IMR-90 (cell line): Measurements from ENCODE around the gene STX8. TPM values are rescaled to one million over a fixed set of nuclear protein-coding genes. Genes with fewer than 3 reads are reported as not detected.

Experiments
- ATAC-seq: fragments of 200-7000 bp; cut with Tn5 transposase; 2 replicates; pipeline ENCODE4 v1.9.1; 2020; ENCODE audit warnings: low read depth, mild to moderate bottlenecking, moderate library complexity
- BruUV-seq: library from RNA; stranded (reverse); fragments of 400-500 nt; replicated peaks from 2 replicates; lab custom pipeline; 2021; lab: Mats Ljungman, UMichigan
- CTCF ChIA-PET: fragments of 300-600 bp; formaldehyde crosslinking; extraction: SDS; loops from one replicate; lab custom pipeline; 2021; ENCODE audit warnings: antibody characterized with exemption; lab: Yijun Ruan, JAX
- POLR2A ChIA-PET: fragments of 300-600 bp; sonication (Branson Sonifier 250); formaldehyde crosslinking; loops from one replicate; lab custom pipeline; 2022; ENCODE audit warnings: antibody characterized with exemption; ENCODE audit not compliant: unreplicated experiment; lab: Charles Lee
- DNase-seq: peaks from one replicate; pipeline ENCODE4 v3.0.0; 2013
- H2AFZ ChIP-seq: replicated peaks from 2 replicates; pipeline ENCODE3; 2013; ENCODE audit warnings: low read length, mild to moderate bottlenecking; ENCODE audit not compliant: poor library complexity
- H2AK5ac ChIP-seq: 2 replicates; pipeline ENCODE4 v1.6.1; 2013; ENCODE audit warnings: low read depth, low read length, inconsistent platforms
- H2AK9ac ChIP-seq: replicated peaks from 2 replicates; pipeline ENCODE3; 2013; ENCODE audit warnings: mild to moderate bottlenecking, low read depth, low read length, moderate library complexity; ENCODE audit not compliant: poor library complexity
- H2BK120ac ChIP-seq: 2 replicates; pipeline ENCODE4 v1.6.1; 2013; ENCODE audit warnings: low read depth, low read length, inconsistent platforms
- H2BK15ac ChIP-seq: 3 replicates; pipeline ENCODE4 v1.6.1; 2013; ENCODE audit warnings: low read depth, low read length, inconsistent platforms
- H2BK20ac ChIP-seq: 2 replicates; pipeline ENCODE4 v1.6.1; 2013; ENCODE audit warnings: low read depth, mild to moderate bottlenecking, inconsistent platforms, low read length, moderate library complexity
- H2BK5ac ChIP-seq: 2 replicates; pipeline ENCODE4 v1.6.1; 2013; ENCODE audit warnings: mild to moderate bottlenecking, low read depth, low read length, inconsistent platforms; ENCODE audit not compliant: poor library complexity, severe bottlenecking
- H3K14ac ChIP-seq: replicated peaks from 2 replicates; pipeline ENCODE4 v1.6.1; 2013; ENCODE audit warnings: low read depth, low read length, inconsistent platforms
- H3K18ac ChIP-seq: 2 replicates; pipeline ENCODE4 v1.6.1; 2013; ENCODE audit warnings: low read depth, low read length, control low read depth
- H3K23ac ChIP-seq: 2 replicates; pipeline ENCODE4 v1.6.1; 2013; ENCODE audit warnings: low read depth, low read length, inconsistent platforms
- H3K27ac ChIP-seq: 2 replicates; pipeline ENCODE4 v1.5.1; 2013; ENCODE audit warnings: mild to moderate bottlenecking, control low read depth, low read length; ENCODE audit not compliant: insufficient read depth
- H3K27me3 ChIP-seq: 2 replicates; pipeline ENCODE4 v1.6.1; 2013; ENCODE audit warnings: low read length; ENCODE audit not compliant: control insufficient read depth, insufficient read depth
- H3K36me3 ChIP-seq: 2 replicates; pipeline ENCODE4 v1.6.1; 2013; ENCODE audit warnings: low read length, mixed read lengths; ENCODE audit not compliant: control insufficient read depth, insufficient read depth
- H3K4ac ChIP-seq: 2 replicates; pipeline ENCODE4 v1.6.1; 2013; ENCODE audit warnings: low read depth, low read length, inconsistent platforms
- H3K4me1 ChIP-seq: 2 replicates; pipeline ENCODE4 v1.6.1; 2013; ENCODE audit warnings: low read length, mixed read lengths; ENCODE audit not compliant: control insufficient read depth, insufficient read depth
- H3K4me2 ChIP-seq: 2 replicates; pipeline ENCODE4 v1.6.1; 2013; ENCODE audit warnings: low read depth, mild to moderate bottlenecking, control low read depth, low read length, moderate library complexity
- H3K4me3 ChIP-seq: 2 replicates; pipeline ENCODE4 v1.5.1; 2013; ENCODE audit warnings: low read depth, mild to moderate bottlenecking, control low read depth, low read length, moderate library complexity; ENCODE audit not compliant: insufficient read depth
- H3K56ac ChIP-seq: 2 replicates; pipeline ENCODE4 v1.6.1; 2013; ENCODE audit warnings: low read length, inconsistent platforms; ENCODE audit not compliant: insufficient read depth; ENCODE audit errors: extremely low read depth
- H3K79me1 ChIP-seq, 2 experiments: 2 replicates each; pipeline ENCODE4 v1.6.1; 2013; ENCODE audit warnings: low read length in 2 of 2, inconsistent platforms in 1 of 2, low read depth in 1 of 2
- H3K9ac ChIP-seq: 2 replicates; pipeline ENCODE4 v1.6.1; 2013; ENCODE audit warnings: low read depth, low read length, control low read depth
- H3K9me1 ChIP-seq: 2 replicates; pipeline ENCODE4 v1.6.1; 2013; ENCODE audit warnings: low read length, inconsistent platforms; ENCODE audit not compliant: insufficient read depth
- H3K9me3 ChIP-seq: 2 replicates; pipeline ENCODE4 v1.6.1; 2013; ENCODE audit warnings: low read length; ENCODE audit not compliant: control insufficient read depth, insufficient read depth
- H4K20me1 ChIP-seq: 2 replicates; pipeline ENCODE4 v1.6.1; 2013; ENCODE audit warnings: low read length, inconsistent platforms; ENCODE audit not compliant: insufficient read depth
- H4K5ac ChIP-seq: 2 replicates; pipeline ENCODE4 v1.6.1; 2013; ENCODE audit warnings: mild to moderate bottlenecking, low read depth, low read length, control low read depth
- H4K8ac ChIP-seq, 2 experiments: 2 replicates each; pipeline ENCODE4 v1.6.1; 2013; ENCODE audit warnings: low read depth in 2 of 2, low read length in 2 of 2, control low read depth in 1 of 2, inconsistent platforms in 1 of 2
- H4K91ac ChIP-seq: 2 replicates; pipeline ENCODE4 v1.6.1; 2013; ENCODE audit warnings: low read depth, low read length, inconsistent platforms; ENCODE audit not compliant: insufficient read depth
- CHD1 ChIP-seq: IDR thresholded peaks from 2 replicates; pipeline ENCODE4 v1.6.1; 2012; ENCODE audit warnings: low read depth, low read length, improper control_type of control experiment
- FOS ChIP-seq: fragments of 150-350 bp; IDR thresholded peaks from 2 replicates; pipeline ENCODE4 v1.6.1; 2016; ENCODE audit warnings: low read depth, low read length
- MAFK ChIP-seq: IDR thresholded peaks from 2 replicates; pipeline ENCODE4 v1.6.1; 2012; ENCODE audit warnings: low read depth, low read length, improper control_type of control experiment
- MAZ ChIP-seq: IDR thresholded peaks from 2 replicates; pipeline ENCODE4 v1.6.1; 2012; ENCODE audit warnings: low read depth, mild to moderate bottlenecking, low read length, improper control_type of control experiment, moderate library complexity, borderline replicate concordance
- MXI1 ChIP-seq: IDR thresholded peaks from 2 replicates; pipeline ENCODE4 v1.6.1; 2012; ENCODE audit warnings: low read depth, mild to moderate bottlenecking, low read length, moderate library complexity, borderline replicate concordance
- NFE2L2 ChIP-seq: fragments of 150-350 bp; IDR thresholded peaks from 2 replicates; pipeline ENCODE4 v1.6.1; 2016; ENCODE audit warnings: low read depth, mild to moderate bottlenecking, low read length
- POLR2A ChIP-seq: IDR thresholded peaks from 2 replicates; pipeline ENCODE4 v1.6.1; 2012; ENCODE audit warnings: mild to moderate bottlenecking, low read depth, low read length
- RAD21 ChIP-seq: IDR thresholded peaks from 2 replicates; pipeline ENCODE4 v1.6.1; 2012; ENCODE audit warnings: low read length, improper control_type of control experiment
- RCOR1 ChIP-seq: IDR thresholded peaks from 2 replicates; pipeline ENCODE4 v1.6.1; 2012; ENCODE audit warnings: mild to moderate bottlenecking, low read length, improper control_type of control experiment; ENCODE audit not compliant: insufficient replicate concordance
- RFX5 ChIP-seq: IDR thresholded peaks from 2 replicates; pipeline ENCODE4 v1.8.0; 2012; ENCODE audit warnings: low read depth, mild to moderate bottlenecking, low read length, moderate library complexity
- SMC3 ChIP-seq: fragments of 150-350 bp; IDR thresholded peaks from 2 replicates; pipeline ENCODE4 v1.6.1; 2016; ENCODE audit warnings: low read depth, mild to moderate bottlenecking, antibody characterized with exemption, low read length, moderate library complexity
- WGBS, 2 experiments: methylation state at CpG; one replicate each; pipeline versions ENCODE4 v1.1.5 to v1.1.7; 2013; ENCODE audit warnings: missing lambda C conversion rate in 2 of 2; ENCODE audit not compliant: insufficient read length in 1 of 2; ENCODE audit errors: extremely low coverage in 2 of 2; 5-methylcytosine and 5-hydroxymethylcytosine counted together
- dilution Hi-C: fragments of 300-500 bp; cut with HindIII; formaldehyde crosslinking; loops from one replicate; pipeline ENCODE4 v1.14.3; 2018; ENCODE audit warnings: low sequenced_read_pairs; ENCODE audit not compliant: unreplicated experiment
- in situ Hi-C: fragments of 300-500 bp; cut with MboI; formaldehyde crosslinking; loops from 3 replicates; pipeline ENCODE4 v1.14.3; 2019; ENCODE audit warnings: low sequenced_read_pairs, inconsistent platforms, mixed read lengths
- intact Hi-C: fragments of 100-400 bp; cut with micrococcal nuclease; formaldehyde crosslinking; loops from 2 replicates; pipeline ENCODE4 v1.10.0; 2022
- polyA plus RNA-seq, 3 experiments: library from polyadenylated mRNA; depleted of rRNA; stranded (reverse); fragments of >200 nt; gene quantifications; 2 replicates each; pipeline ENCODE4 v1.2.3, GENCODE V29; 2012; ENCODE audit warnings: low replicate concordance in 1 of 3
- total RNA-seq: library from RNA; depleted of rRNA; stranded (reverse); fragments of >200 nt; gene quantifications from 2 replicates; pipeline ENCODE4 v1.2.3, GENCODE V29; 2012
- TF ChIP-seq, protein P1 (sequence below): fragments of 150-350 bp; IDR thresholded peaks from 2 replicates; pipeline ENCODE4 v1.6.1; 2017; ENCODE audit warnings: mild to moderate bottlenecking, antibody characterized with exemption, low read length, low read depth
- TF ChIP-seq, protein P2 (sequence below): conservative IDR thresholded peaks from 2 replicates; pipeline ENCODE4 v1.5.1; 2012; ENCODE audit warnings: mild to moderate bottlenecking, low read depth, low read length, improper control_type of control experiment

The STX8 gene
- total and polyA plus RNA-seq, 2 of the 4 experiments (the other 2 are of a cell fraction): 26.5 to 47.0 TPM

DNA sequence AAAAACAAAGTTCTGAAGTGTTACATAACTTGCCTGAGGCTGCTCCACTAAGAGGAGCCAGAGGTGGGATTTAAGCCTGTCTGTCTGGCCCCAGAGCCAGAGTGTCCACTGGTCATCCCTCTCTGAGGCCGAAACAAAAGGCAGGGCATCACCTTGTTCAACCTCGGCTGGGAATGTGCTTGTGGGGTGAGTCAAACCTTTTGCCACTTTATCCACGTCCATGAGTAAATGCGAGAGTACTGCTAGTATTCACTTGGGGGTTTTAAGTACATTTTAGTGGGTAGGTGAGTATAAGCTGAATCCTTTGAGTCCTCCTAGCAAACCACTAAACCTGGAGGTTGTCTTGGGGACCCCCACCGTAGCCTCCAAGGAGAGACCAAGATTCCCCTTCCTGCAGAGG is 103.5 kb downstream of the STX8 start:
- no peak overlapping the region for H2BK5ac ChIP-seq
- POLR2A ChIA-PET: no interaction called here
- no peak overlapping the region for H3K18ac ChIP-seq
- H3K14ac ChIP-seq: no peak overlapping the region
- no peak overlapping the region for H2AFZ ChIP-seq
- CTCF ChIA-PET: interaction anchor here (0.6 kb wide), 1 partner anchor 90 kb away, joined by 3 read pairs; no protein-coding TSS in a partner anchor
- peak; percentile 16 for DNase-seq
- H4K91ac ChIP-seq: no peak overlapping the region
- H3K79me1 ChIP-seq: no peaks in the 10 kb centered on the region
- no peaks in the 10 kb centered on the region for H4K20me1 ChIP-seq
- no TSS peak for BruUV-seq
- in situ Hi-C loops (no loop called here), dilution Hi-C loops (no loop called here), intact Hi-C loops (no loop called here)
- H2AK9ac ChIP-seq: no peak overlapping the region
- H3K56ac ChIP-seq: no peak overlapping the region
- H3K27me3 ChIP-seq: no peaks in the 10 kb centered on the region
- H3K4ac ChIP-seq: no peak overlapping the region
- H3K9me1 ChIP-seq: 0 out of 2 replicates have a peak, but pooled peaks cover 2% of the 10 kb centered on the region
- H3K4me2 ChIP-seq: no peak overlapping the region
- H3K36me3 ChIP-seq: 0 out of 2 replicates have a peak, but pooled peaks cover 1% of the 10 kb centered on the region
- H3K27ac ChIP-seq: no peak overlapping the region
- no peak overlapping the region for H2BK15ac ChIP-seq
- peaks cover 5% of the 10 kb centered on the region for H3K4me1 ChIP-seq
- no peak overlapping the region for H2BK20ac ChIP-seq
- H3K9me3 ChIP-seq: no peaks in the 10 kb centered on the region
- no peak for ATAC-seq
- no peak overlapping the region for H3K4me3 ChIP-seq
- no peak overlapping the region for H4K8ac ChIP-seq
- WGBS, 2 experiments: no CpG with 5 or more reads among the region's 5 CpGs
- no peak for TF ChIP-seq MAFK
- TF ChIP-seq MXI1: no peak
- TF ChIP-seq, protein P1, sequence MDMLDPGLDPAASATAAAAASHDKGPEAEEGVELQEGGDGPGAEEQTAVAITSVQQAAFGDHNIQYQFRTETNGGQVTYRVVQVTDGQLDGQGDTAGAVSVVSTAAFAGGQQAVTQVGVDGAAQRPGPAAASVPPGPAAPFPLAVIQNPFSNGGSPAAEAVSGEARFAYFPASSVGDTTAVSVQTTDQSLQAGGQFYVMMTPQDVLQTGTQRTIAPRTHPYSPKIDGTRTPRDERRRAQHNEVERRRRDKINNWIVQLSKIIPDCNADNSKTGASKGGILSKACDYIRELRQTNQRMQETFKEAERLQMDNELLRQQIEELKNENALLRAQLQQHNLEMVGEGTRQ: no peak
- TF ChIP-seq RFX5: no peak
- no peak for TF ChIP-seq MAZ
- TF ChIP-seq NFE2L2: no peak
- TF ChIP-seq, protein P2, sequence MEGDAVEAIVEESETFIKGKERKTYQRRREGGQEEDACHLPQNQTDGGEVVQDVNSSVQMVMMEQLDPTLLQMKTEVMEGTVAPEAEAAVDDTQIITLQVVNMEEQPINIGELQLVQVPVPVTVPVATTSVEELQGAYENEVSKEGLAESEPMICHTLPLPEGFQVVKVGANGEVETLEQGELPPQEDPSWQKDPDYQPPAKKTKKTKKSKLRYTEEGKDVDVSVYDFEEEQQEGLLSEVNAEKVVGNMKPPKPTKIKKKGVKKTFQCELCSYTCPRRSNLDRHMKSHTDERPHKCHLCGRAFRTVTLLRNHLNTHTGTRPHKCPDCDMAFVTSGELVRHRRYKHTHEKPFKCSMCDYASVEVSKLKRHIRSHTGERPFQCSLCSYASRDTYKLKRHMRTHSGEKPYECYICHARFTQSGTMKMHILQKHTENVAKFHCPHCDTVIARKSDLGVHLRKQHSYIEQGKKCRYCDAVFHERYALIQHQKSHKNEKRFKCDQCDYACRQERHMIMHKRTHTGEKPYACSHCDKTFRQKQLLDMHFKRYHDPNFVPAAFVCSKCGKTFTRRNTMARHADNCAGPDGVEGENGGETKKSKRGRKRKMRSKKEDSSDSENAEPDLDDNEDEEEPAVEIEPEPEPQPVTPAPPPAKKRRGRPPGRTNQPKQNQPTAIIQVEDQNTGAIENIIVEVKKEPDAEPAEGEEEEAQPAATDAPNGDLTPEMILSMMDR: no peak
- TF ChIP-seq POLR2A: no peak
- TF ChIP-seq RAD21: no peak
- no peak for TF ChIP-seq SMC3
- no peak for TF ChIP-seq RCOR1
- TF ChIP-seq CHD1: no peak
- TF ChIP-seq FOS: no peak
- no peak overlapping the region for H2AK5ac ChIP-seq
- H2BK120ac ChIP-seq: no peak overlapping the region
- no peak overlapping the region for H4K5ac ChIP-seq
- H3K23ac ChIP-seq: no peak overlapping the region; the same call in 1 of the 2 replicates
- no peak overlapping the region for H3K9ac ChIP-seq
